Thoracic aorta (tissue), 2 donors: ENCODE results near the gene SLC25A6. TPM values are rescaled to one million over a fixed set of nuclear protein-coding genes. Genes with fewer than 3 reads are reported as not detected.

Experiments used
- ATAC-seq: fragments of 150-250 bp; one replicate; pipeline ENCODE4 v1.8.0; 2017; ENCODE audit warnings: low read depth; ENCODE audit not compliant: insufficient number of reproducible peaks, low FRiP score
- DNase-seq: peaks from one replicate; pipeline ENCODE4 v3.0.0-alpha.2; 2020; ENCODE audit warnings: low spot score
- H3K27ac ChIP-seq, 2 donors: fragments of 200-600 bp; sonication (generic); 1 replicate in 1 of 2; 2 replicates in 1 of 2; pipeline ENCODE4 v1.5.1; 2016; ENCODE audit warnings: mild to moderate bottlenecking in 2 of 2, moderate library complexity in 2 of 2
- H3K27me3 ChIP-seq: fragments of 200-600 bp; sonication (generic); replicated peaks from 2 replicates; pipeline ENCODE4 v1.6.0; 2016; ENCODE audit warnings: mild to moderate bottlenecking; ENCODE audit not compliant: insufficient read depth
- H3K36me3 ChIP-seq: fragments of 200-600 bp; sonication (generic); one replicate; pipeline ENCODE4 v1.5.1; 2016
- H3K4me1 ChIP-seq, 2 donors: fragments of 200-600 bp; sonication (generic); 1 replicate in 1 of 2; 2 replicates in 1 of 2; pipeline versions ENCODE4 v1.5.1 to v1.6.0; 2016; ENCODE audit warnings: low read depth in 2 of 2, mild to moderate bottlenecking in 1 of 2; ENCODE audit not compliant: control insufficient read depth in 1 of 2
- H3K4me3 ChIP-seq: fragments of 200-600 bp; sonication (generic); 2 replicates; pipeline ENCODE4 v1.5.1; 2016; ENCODE audit warnings: mild to moderate bottlenecking
- H3K9me3 ChIP-seq: fragments of 200-600 bp; sonication (generic); 2 replicates; pipeline ENCODE4 v1.5.1; 2016
- CTCF ChIP-seq: fragments of 200-600 bp; sonication (generic); IDR thresholded peaks from one replicate; pipeline ENCODE4 v1.5.1; 2019; ENCODE audit warnings: antibody characterized with exemption
- total RNA-seq, 2 donors: library from RNA; depleted of rRNA; stranded (reverse); fragments of >200 nt; gene quantifications; one replicate each; pipeline versions ENCODE4 v1.1.0 to v1.2.3, GENCODE V29; 2016

SLC25A6 gene
- total RNA-seq, 2 donors from 2014 or later = 172 to 211 TPM

- DNase-seq (no peak), ATAC-seq (no peak)
- peaks cover 9% of the 10 kb centered on the region for H3K9me3 ChIP-seq
- no peak overlapping the region for H3K27ac ChIP-seq
- peaks cover 7% of the 10 kb centered on the region for H3K36me3 ChIP-seq
- H3K4me1 ChIP-seq = no peaks in the 10 kb centered on the region
- TF ChIP-seq CTCF = no peak
- H3K4me3 ChIP-seq = no peak overlapping the region
- no peaks in the 10 kb centered on the region for H3K27me3 ChIP-seq
Measured at GRCh38 chrX:1361910-1362309, 30.0 kb downstream of the SLC25A6 start.

GRCh38 chrX:1361275-1361674, 30.6 kb downstream of the SLC25A6 start:
- Histone ChIP-seq H3K9me3 (peaks cover 9% of the 10 kb centered on the region), H3K4me3 (no peak overlapping the region), H3K4me1 (no peaks in the 10 kb centered on the region), H3K36me3 (peaks cover 7% of the 10 kb centered on the region), H3K27ac (no peak overlapping the region), H3K27me3 (no peaks in the 10 kb centered on the region)
- TF ChIP-seq CTCF = no peak
- DNase-seq = no peak
- no peak for ATAC-seq

- ATAC-seq (no peak), DNase-seq (no peak)
- TF ChIP-seq CTCF = no peak
- peaks cover 7% of the 10 kb centered on the region for H3K36me3 ChIP-seq
- peaks cover 9% of the 10 kb centered on the region for H3K9me3 ChIP-seq
- no peak overlapping the region for H3K27ac ChIP-seq
- H3K4me1 ChIP-seq = no peaks in the 10 kb centered on the region
- no peak overlapping the region for H3K4me3 ChIP-seq
- no peaks in the 10 kb centered on the region for H3K27me3 ChIP-seq
Measured at GRCh38 chrX:1360171-1360570, 31.7 kb downstream of the SLC25A6 start.

GRCh38 chrX:1359477-1359873, 32.4 kb downstream of the SLC25A6 start:
- Histone ChIP-seq H3K4me3 (no peak overlapping the region), H3K4me1 (no peaks in the 10 kb centered on the region), H3K36me3 (peaks cover 7% of the 10 kb centered on the region), H3K27ac (no peak overlapping the region), H3K27me3 (no peaks in the 10 kb centered on the region), H3K9me3 (peaks cover 9% of the 10 kb centered on the region)
- TF ChIP-seq CTCF = no peak
- DNase-seq = no peak
- ATAC-seq = no peak

- TF ChIP-seq CTCF = no peak
- DNase-seq (no peak), ATAC-seq (no peak)
- H3K27ac ChIP-seq = no peak overlapping the region
- no peaks in the 10 kb centered on the region for H3K4me1 ChIP-seq
- H3K36me3 ChIP-seq = peaks cover 7% of the 10 kb centered on the region
- H3K9me3 ChIP-seq = peaks cover 9% of the 10 kb centered on the region
- no peak overlapping the region for H3K4me3 ChIP-seq
- H3K27me3 ChIP-seq = no peaks in the 10 kb centered on the region
Measured at GRCh38 chrX:1358793-1359476, 33.0 kb downstream of the SLC25A6 start.
